GM10847 (cell line): ENCODE results near the gene QPRT.

Experiments used
- POLR2A ChIP-seq: IDR thresholded peaks from 2 replicates; pipeline ENCODE4 v1.6.1; 2011; ENCODE audit not compliant: insufficient read length; ENCODE audit errors: extremely low read depth

The QPRT gene

DNA sequence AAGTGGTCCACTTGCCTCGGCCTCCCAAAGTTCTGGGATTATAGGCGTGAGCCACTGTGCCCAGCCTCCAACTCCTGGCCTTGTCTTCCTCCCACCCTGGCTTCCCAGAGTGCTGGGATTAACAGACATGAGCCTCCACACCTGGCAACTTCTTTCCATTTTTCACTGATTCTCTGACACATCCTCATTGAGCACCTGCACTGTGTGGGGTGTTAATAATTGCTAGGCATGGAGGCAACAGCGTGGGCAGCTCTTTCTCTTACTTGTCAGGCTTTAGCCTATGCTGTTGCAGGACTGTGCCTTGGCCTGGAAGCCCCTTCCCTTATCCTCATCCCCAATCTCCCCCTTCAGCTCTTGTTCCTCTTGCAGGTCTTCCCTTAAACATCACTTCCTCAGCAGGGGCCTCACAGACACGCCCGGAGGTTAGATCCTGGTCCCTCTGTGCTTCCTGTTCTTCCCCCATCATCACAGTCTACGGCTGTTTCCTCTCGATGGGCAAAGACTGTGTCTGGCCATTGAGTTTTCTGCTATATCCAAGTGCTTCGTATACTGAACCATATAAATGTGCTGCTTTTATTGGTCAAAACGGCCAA lies 7.9 kb downstream of the QPRT start:
- no peak for TF ChIP-seq POLR2A

DNA sequence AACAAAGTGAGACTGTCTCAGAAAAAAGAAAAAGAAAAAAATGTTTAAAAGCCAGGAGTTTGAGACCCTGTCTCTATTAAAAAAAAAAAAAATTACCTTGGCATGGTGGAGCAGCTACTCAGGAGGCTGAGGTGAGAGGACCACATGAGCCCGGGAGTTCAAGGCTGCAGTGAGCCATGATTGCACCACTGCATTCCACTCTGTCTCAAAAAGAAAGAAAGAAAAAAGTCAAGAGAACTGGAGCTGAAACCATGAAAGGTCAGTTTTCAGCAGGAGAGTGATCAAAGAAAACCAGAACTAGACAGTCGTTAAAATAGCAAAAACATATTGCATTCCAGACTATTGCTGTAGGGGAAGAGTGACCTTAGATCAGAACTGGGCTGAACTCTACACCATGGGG lies 8.8 kb downstream of the QPRT start:
- no peak for TF ChIP-seq POLR2A

GRCh38 chr16:29688172-29688571 lies 9.2 kb downstream of the QPRT start:
- TF ChIP-seq POLR2A = no peak

GRCh38 chr16:29694384-29695195 lies 15.6 kb downstream of the QPRT start:
- TF ChIP-seq POLR2A = no peak

DNA sequence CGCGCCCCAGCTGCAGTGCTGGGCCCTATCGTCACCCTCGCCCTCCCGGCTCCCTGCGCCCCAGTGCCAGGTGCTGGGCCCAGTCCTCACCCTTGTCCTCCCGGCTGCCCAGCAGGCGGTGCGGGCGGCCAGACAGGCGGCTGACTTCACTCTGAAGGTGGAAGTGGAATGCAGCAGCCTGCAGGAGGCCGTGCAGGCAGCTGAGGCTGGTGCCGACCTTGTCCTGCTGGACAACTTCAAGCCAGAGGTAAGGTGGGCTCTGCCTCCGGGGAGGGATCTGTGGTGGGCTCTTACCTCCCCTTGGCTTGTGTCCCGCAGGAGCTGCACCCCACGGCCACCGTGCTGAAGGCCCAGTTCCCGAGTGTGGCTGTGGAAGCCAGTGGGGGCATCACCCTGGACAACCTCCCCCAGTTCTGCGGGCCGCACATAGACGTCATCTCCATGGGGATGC lies 17.9 kb downstream of the QPRT start:
- TF ChIP-seq POLR2A = no peak

DNA sequence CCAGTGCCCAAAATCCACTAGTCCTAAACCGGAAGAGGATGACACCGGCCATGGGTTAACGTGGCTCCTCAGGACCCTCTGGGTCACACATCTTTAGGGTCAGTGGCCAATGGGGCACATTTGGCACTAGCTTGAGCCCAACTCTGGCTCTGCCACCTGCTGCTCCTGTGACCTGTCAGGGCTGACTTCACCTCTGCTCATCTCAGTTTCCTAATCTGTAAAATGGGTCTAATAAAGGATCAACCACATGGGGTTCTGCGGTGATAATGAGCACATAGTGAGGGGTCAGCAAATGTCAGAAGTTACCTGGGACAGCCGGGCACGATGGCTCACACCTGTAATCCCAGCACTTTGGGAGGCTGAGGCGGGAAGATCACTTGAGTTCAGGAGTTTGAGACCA lies 18.4 kb downstream of the QPRT start:
- TF ChIP-seq POLR2A = no peak

GRCh38 chr16:29698042-29698441 lies 19.1 kb downstream of the QPRT start:
- TF ChIP-seq POLR2A = no peak

DNA sequence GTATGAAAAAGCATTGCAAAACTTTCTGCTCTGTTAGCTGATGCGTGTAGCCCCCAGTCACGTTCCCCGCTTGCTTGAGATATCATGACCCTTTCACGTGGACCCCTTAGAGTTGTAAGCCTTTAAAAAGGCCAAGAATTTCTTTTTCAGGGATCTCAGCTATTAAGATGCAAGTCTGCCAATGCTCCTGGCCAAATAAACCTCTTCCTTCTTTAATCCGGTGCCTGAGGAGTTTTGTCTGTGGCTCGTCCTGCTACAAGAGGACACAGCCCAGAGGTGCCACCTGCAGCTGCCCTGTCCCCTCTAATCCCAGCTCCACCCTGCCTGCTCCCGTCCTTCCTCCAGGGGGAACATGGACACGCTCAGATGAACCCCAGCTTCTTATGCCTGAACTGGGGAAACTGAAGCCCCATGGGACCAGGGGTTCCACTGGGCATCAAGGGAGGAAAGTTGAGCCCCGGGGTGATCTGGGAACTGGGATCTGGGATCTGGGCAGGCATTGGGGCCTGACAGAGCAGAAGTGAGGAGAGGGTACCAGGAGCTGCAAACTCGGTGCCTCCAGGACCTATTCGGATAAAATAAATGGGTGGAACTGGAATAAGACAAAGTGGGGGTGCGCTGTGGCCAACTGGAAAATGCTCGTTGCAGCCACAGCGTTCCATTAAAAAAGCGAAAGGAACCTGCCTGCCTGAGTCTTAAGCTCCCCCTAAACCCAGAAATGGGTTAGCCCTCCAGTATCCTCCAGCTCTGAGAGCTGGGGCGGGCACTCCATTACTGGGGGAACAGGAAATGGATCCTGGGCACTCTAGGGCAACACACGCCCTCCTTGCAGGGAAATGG lies 19.7 kb downstream of the QPRT start:
- TF ChIP-seq POLR2A = no peak

DNA sequence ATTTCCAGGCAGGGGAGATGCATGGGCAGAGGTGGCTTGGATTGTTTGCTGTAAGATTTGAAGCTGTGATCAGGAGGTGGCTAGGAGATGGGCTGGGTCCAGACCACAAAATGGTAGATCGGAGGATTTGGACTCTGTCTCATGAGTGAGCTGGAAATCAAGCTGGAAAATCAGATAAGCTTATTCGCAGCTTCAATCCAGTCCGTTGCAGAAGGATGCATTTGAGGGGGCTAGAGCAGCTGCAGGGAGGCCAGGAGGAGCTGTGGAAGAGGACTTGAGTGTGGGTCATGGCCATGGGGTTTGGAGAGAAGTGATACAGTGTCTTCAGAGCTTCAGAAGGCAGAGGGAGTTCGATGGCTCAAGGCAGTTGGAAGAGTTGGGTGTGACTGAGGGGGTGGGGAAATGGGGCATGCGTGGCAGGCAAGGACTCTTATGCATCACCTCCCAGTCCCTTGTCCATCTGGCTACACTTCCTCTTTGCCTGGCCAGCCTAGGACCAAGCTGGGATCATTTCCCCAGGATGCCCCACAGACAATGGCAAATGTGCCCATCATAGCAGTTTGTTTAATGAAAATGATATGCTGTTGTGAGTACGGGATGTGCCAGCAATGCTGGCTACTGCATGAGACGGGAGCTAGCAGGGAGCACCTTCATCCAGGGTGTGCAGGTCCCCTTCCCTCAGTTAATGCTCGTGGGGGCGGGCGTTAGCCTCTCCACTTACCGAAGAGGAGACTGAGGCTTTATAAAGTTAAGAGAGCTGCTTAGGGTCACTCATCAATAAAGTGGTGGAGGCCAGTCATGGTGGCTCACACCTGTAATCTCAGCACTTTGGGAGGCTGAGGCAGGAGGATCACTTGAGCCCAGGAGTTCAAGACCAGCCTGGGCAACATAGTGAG lies 20.6 kb downstream of the QPRT start:
- no peak for TF ChIP-seq POLR2A

DNA sequence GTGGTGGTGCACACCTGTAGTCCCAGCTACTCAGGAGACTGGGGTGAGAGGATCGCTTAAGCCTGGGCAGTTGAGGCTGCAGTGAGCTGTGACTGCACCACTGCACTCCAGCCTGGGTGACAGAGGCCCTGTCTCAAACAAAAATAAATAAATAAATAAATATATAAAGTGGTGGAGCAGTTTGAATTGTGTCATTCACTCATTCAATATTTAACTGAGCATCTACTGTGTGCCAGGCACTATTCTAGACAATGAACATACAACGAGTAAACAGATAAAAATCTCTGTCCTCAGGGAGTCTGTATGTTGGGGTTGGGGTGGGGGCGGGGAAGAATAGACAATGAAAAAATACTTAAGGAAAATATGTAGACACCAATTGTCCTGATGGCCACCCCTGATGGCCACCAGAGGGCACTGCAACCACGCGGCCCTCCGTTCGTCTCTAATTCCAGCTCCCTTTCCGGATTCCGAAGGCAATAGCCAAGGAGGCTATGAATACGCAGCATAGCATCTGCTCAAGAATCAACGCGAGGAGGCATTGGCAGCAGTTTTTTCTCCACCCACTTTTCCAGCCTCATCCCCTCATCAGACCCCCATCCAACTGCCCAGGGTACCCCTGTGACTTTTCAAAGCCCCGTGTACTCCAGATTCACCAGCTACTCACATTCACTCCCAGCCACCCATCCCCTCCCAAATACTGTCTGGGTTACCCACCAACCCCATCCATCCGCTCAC lies 21.4 kb downstream of the QPRT start:
- TF ChIP-seq POLR2A = no peak

DNA sequence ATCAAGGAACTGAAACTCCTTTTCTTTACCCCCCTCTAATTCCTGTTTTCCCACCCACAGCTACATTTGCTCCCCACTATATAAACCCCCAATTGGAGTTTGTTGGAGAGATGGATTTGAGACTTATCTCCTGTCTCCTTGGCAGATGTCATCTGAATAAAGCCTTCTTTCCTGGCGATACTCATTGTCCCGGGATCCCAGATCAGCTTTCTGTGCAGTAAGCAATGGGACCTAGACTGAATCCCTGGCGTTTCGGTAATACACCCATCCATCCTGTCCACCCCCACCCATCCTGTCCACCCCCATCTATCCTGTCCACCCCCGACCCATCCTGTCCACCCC lies 22.2 kb downstream of the QPRT start:
- TF ChIP-seq POLR2A = no peak

DNA sequence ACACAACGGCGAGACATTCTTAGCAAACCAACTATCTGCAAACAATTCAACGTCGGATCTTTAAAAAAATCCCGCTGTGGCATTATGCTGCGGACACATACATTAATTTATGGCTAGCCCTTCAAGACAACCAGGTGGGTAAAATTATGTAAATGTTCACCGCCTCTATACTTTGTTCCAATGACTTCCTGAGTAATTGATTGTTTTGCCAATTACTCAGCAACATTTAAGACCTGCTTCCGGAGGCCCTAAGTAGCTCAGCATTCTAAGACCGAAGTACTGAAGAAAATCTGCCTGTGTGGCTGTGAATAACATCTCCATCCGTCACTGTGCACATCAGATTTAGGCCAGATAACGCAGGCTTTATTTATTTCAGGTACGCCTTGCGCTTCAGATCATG lies 23.3 kb downstream of the QPRT start:
- no peak for TF ChIP-seq POLR2A

DNA sequence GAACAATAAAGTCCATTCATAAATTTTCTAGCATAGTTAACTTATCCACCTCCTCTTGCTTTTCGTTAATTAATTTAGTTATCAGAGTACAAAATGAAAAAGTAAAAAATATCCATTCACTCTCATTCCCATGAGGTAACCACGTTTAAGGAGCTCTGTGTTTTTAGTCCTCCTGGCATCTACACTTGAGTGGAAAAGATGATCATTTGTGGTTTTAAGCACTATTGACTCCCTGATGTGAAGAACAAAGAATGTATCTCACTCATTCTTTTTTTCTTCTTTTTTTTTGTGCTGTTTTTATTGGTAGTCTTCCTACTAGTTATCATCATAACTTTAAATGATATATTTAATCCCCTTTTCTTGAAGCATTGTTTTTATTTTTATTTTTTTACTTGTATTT lies 26.1 kb downstream of the QPRT start:
- no peak for TF ChIP-seq POLR2A

DNA sequence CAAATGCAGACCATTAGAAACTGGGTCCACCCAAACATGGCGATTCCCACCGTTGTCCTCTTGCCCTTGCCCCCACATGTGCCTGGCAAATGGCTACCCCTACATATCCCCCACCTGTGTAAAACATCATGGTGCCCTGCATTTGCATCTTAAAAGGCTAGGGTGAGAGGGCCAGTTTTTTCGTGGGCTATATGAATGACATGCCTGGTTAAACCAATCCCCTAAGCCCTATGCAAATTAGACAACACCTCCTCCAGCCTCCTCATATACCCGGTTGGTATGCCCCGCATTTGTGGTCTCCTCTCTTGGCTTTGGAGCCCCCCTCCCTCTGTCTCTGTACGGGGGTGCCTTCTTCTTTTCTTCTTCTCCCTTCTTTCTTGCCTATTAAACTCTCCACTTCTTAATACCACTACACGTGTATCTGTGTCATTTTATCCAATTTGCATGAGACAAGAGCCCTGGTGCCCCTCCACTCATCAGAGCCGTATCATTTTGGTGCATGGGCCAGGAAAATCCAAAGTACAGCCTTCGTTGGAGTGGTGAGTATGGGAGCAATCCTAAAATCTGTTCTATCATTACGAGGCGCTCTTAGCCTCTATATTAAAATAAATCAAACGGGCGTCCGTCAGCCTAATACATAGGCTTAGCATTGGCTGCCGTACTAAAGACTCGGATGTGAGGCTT lies 30.1 kb downstream of the QPRT start:
- no peak for TF ChIP-seq POLR2A
